ENCODE results near the gene PAX9. TPM values are rescaled to one million over a fixed set of nuclear protein-coding genes. Genes with fewer than 3 reads are reported as not detected.

The PAX9 gene
- total RNA-seq, 1 donor from 2014 or later = not detected

DNA sequence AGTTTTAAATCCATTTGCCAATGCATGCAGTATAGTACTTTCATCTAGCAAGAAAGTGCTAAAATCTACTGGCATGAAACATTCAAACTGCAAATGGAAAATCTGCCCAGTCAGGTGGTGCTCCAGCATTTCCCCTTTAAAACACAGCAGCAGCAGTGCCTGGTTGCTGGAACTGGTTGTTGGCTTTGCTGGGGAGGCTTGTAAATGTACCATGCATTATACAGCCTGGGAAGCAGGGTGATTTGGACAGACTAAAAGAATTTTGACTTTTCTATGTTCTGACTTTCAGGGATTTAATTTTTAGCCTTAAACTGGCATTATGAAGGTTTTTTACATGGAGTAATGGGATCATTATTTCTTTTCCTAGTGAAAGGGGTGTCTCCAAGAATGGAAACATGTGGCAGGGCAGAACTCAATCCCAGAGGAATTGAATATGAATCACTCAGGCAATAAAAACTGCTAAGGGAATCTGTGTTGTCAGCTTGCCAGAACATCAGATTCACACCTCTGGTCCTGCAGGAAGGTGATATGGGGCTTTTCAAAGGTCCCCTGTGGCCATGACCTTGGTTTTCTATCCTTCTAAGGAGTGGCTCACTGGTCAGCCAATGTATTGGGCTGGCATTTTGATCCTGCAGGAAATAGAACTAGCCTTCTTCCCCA is 9.0 kb upstream of the PAX9 start:
- no peak for DNase-seq (ENCODE audit: low spot score)
- Mint-ChIP-seq H3K27ac (ENCODE audit: unreplicated experiment) (no peak overlapping the region), H3K27me3 (ENCODE audit: unreplicated experiment) (peaks cover 18% of the 10 kb centered on the region), H3K4me1 (ENCODE audit: unreplicated experiment) (peaks cover 23% of the 10 kb centered on the region), H3K36me3 (ENCODE audit: low read depth, unreplicated experiment) (peaks cover 3% of the 10 kb centered on the region), H3K9me3 (ENCODE audit: unreplicated experiment) (no peaks in the 10 kb centered on the region), H3K4me3 (ENCODE audit: unreplicated experiment) (no peak overlapping the region)
- TF ChIP-seq, protein P1, sequence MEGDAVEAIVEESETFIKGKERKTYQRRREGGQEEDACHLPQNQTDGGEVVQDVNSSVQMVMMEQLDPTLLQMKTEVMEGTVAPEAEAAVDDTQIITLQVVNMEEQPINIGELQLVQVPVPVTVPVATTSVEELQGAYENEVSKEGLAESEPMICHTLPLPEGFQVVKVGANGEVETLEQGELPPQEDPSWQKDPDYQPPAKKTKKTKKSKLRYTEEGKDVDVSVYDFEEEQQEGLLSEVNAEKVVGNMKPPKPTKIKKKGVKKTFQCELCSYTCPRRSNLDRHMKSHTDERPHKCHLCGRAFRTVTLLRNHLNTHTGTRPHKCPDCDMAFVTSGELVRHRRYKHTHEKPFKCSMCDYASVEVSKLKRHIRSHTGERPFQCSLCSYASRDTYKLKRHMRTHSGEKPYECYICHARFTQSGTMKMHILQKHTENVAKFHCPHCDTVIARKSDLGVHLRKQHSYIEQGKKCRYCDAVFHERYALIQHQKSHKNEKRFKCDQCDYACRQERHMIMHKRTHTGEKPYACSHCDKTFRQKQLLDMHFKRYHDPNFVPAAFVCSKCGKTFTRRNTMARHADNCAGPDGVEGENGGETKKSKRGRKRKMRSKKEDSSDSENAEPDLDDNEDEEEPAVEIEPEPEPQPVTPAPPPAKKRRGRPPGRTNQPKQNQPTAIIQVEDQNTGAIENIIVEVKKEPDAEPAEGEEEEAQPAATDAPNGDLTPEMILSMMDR (IDR thresholded peaks at IDR 0.05; ENCODE audit: unreplicated experiment) = no peak

DNA sequence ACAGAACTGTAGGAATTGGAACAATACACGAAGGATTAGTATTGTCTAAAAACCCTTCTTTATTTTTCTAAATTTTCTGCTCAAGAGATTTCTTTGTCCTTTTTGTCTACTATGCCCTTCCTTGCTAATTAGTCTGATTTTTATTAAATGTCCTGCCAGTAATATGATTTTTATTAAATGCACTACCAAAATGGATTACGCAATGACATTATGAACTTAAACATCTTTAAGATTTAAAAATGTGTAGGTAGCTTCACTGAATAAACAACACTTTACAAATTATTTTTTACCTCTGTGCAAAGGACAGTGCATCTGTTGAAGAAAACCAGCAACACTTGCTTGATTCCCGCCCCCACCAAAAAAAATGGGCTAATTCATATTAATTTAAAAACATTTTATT is 8.2 kb upstream of the PAX9 start:
- no peaks in the 10 kb centered on the region for H3K36me3 Mint-ChIP-seq (ENCODE audit: low read depth, unreplicated experiment)
- no peak for DNase-seq (ENCODE audit: low spot score)
- H3K27me3 Mint-ChIP-seq (ENCODE audit: unreplicated experiment) = peaks cover 13% of the 10 kb centered on the region
- no peaks in the 10 kb centered on the region for H3K9me3 Mint-ChIP-seq (ENCODE audit: unreplicated experiment)
- H3K27ac Mint-ChIP-seq (ENCODE audit: unreplicated experiment) = no peak overlapping the region
- TF ChIP-seq, protein P1 (IDR thresholded peaks at IDR 0.05; ENCODE audit: unreplicated experiment) = no peak
- no peak overlapping the region for H3K4me3 Mint-ChIP-seq (ENCODE audit: unreplicated experiment)
- peaks cover 17% of the 10 kb centered on the region for H3K4me1 Mint-ChIP-seq (ENCODE audit: unreplicated experiment)

DNA sequence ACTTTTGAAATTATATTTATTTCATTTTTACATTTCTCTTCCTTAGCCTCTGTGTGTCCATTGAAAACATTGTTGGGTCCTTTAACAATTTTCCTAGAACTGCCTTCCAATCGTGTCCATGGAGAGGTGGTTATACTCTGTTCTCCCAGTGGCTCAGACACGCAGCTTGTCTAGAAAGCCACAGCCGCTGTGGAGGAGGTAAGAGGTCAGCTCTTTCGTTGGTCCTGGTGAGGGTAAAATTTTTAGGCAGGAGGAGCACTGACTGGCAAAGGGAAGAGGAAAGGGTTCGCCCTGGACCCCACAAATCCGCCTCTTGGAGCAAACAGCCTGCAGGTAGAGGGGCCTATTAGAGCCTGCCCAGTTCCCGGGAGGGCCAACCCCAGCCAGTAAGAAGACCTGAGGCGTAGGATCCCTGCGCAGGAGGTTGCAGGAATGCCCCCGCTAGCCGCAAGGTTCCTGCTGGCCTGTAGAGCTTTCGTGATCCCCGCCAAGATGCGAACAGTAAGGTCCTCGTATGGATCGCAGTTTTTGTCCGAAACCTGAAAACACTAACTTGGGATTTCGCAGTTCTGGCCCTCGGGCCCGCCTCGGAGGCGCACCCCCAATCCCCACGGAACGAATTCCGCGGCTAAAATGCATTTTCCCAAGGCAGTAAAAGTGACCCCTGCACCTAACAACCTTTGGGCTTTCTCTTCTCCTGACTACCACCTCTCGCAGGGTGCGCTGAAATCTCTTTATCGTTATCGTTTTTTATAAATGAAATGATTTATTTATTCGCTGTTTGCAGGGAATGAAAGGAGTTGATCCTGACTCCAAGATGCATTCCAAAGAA is 7.5 kb upstream of the PAX9 start:
- peaks cover 18% of the 10 kb centered on the region for H3K4me1 Mint-ChIP-seq (ENCODE audit: unreplicated experiment)
- no peak overlapping the region for H3K27ac Mint-ChIP-seq (ENCODE audit: unreplicated experiment)
- no peaks in the 10 kb centered on the region for H3K36me3 Mint-ChIP-seq (ENCODE audit: low read depth, unreplicated experiment)
- TF ChIP-seq, protein P1 (IDR thresholded peaks at IDR 0.05; ENCODE audit: unreplicated experiment) = no peak
- DNase-seq (ENCODE audit: low spot score) = no peak
- no peak overlapping the region for H3K4me3 Mint-ChIP-seq (ENCODE audit: unreplicated experiment)
- no peaks in the 10 kb centered on the region for H3K9me3 Mint-ChIP-seq (ENCODE audit: unreplicated experiment)
- peaks cover 15% of the 10 kb centered on the region for H3K27me3 Mint-ChIP-seq (ENCODE audit: unreplicated experiment)

- peaks cover 18% of the 10 kb centered on the region for H3K27me3 Mint-ChIP-seq (ENCODE audit: unreplicated experiment)
- H3K4me1 Mint-ChIP-seq (ENCODE audit: unreplicated experiment) = peaks cover 19% of the 10 kb centered on the region
- DNase-seq (ENCODE audit: low spot score) = no peak
- no peak overlapping the region for H3K4me3 Mint-ChIP-seq (ENCODE audit: unreplicated experiment)
- H3K9me3 Mint-ChIP-seq (ENCODE audit: unreplicated experiment) = no peaks in the 10 kb centered on the region
- TF ChIP-seq, protein P1 (IDR thresholded peaks at IDR 0.05; ENCODE audit: unreplicated experiment) = no peak
- H3K27ac Mint-ChIP-seq (ENCODE audit: unreplicated experiment) = no peak overlapping the region
- no peaks in the 10 kb centered on the region for H3K36me3 Mint-ChIP-seq (ENCODE audit: low read depth, unreplicated experiment)
Measured at GRCh38 chr14:36654794-36655381, 6.8 kb upstream of the PAX9 start.
